ENCODE data around the gene DNASE1L3.

The DNASE1L3 gene

GRCh38 chr3:58177747-58178527, 32.8 kb downstream of the DNASE1L3 start:
- Histone ChIP-seq H2AFZ (ENCODE audit: low read length, unreplicated experiment) (peak overlapping the region; percentile 24), H3K4me1 (ENCODE audit: control insufficient read depth, insufficient read depth, low read length, unreplicated experiment) (peaks cover 10% of the 10 kb centered on the region), H3K79me2 (ENCODE audit: control insufficient read depth, insufficient read depth, low read length, unreplicated experiment) (no peaks in the 10 kb centered on the region), H3K27me3 (ENCODE audit: insufficient read depth, low read length) (no peaks in the 10 kb centered on the region), H3K27ac (ENCODE audit: low read depth, low read length) (no peak overlapping the region), H3K4me3 (ENCODE audit: low read depth, low read length) (peak overlapping the region; percentile 68), H3K36me3 (ENCODE audit: insufficient read depth, low read length) (no peaks in the 10 kb centered on the region)

- H3K27ac ChIP-seq (ENCODE audit: low read depth, low read length), result no peak overlapping the region
- no peaks in the 10 kb centered on the region for H3K79me2 ChIP-seq (ENCODE audit: control insufficient read depth, insufficient read depth, low read length, unreplicated experiment)
- no peaks in the 10 kb centered on the region for H3K36me3 ChIP-seq (ENCODE audit: insufficient read depth, low read length)
- H3K4me3 ChIP-seq (ENCODE audit: low read depth, low read length), result no peak overlapping the region
- no peaks in the 10 kb centered on the region for H3K27me3 ChIP-seq (ENCODE audit: insufficient read depth, low read length)
- peaks cover 10% of the 10 kb centered on the region for H3K4me1 ChIP-seq (ENCODE audit: control insufficient read depth, insufficient read depth, low read length, unreplicated experiment)
- no peak overlapping the region for H2AFZ ChIP-seq (ENCODE audit: low read length, unreplicated experiment)
These were observed 33.8 kb downstream of the DNASE1L3 start for GRCh38 chr3:58176827-58177489.

GRCh38 chr3:58176185-58176530, 34.6 kb downstream of the DNASE1L3 start:
- peaks cover 10% of the 10 kb centered on the region for H3K4me1 ChIP-seq (ENCODE audit: control insufficient read depth, insufficient read depth, low read length, unreplicated experiment)
- H3K36me3 ChIP-seq (ENCODE audit: insufficient read depth, low read length), result no peaks in the 10 kb centered on the region
- H3K4me3 ChIP-seq (ENCODE audit: low read depth, low read length), result no peak overlapping the region
- H3K27me3 ChIP-seq (ENCODE audit: insufficient read depth, low read length), result no peaks in the 10 kb centered on the region
- no peak overlapping the region for H3K27ac ChIP-seq (ENCODE audit: low read depth, low read length)
- H3K79me2 ChIP-seq (ENCODE audit: control insufficient read depth, insufficient read depth, low read length, unreplicated experiment), result no peaks in the 10 kb centered on the region
- H2AFZ ChIP-seq (ENCODE audit: low read length, unreplicated experiment), result no peak overlapping the region

GRCh38 chr3:58175437-58176184, 35.2 kb downstream of the DNASE1L3 start:
- H3K27me3 ChIP-seq (ENCODE audit: insufficient read depth, low read length), result no peaks in the 10 kb centered on the region
- no peaks in the 10 kb centered on the region for H3K79me2 ChIP-seq (ENCODE audit: control insufficient read depth, insufficient read depth, low read length, unreplicated experiment)
- 0 out of 2 replicates have a peak overlapping the region, but pooled peaks have one; percentile 18 for H3K27ac ChIP-seq (ENCODE audit: low read depth, low read length)
- H2AFZ ChIP-seq (ENCODE audit: low read length, unreplicated experiment), result peak overlapping the region; percentile 13
- H3K4me1 ChIP-seq (ENCODE audit: control insufficient read depth, insufficient read depth, low read length, unreplicated experiment), result peaks cover 10% of the 10 kb centered on the region
- H3K36me3 ChIP-seq (ENCODE audit: insufficient read depth, low read length), result no peaks in the 10 kb centered on the region
- no peak overlapping the region for H3K4me3 ChIP-seq (ENCODE audit: low read depth, low read length)

- H3K36me3 ChIP-seq (ENCODE audit: insufficient read depth, low read length), result no peaks in the 10 kb centered on the region
- no peak overlapping the region for H3K4me3 ChIP-seq (ENCODE audit: low read depth, low read length)
- no peaks in the 10 kb centered on the region for H3K27me3 ChIP-seq (ENCODE audit: insufficient read depth, low read length)
- 0 out of 2 replicates have a peak overlapping the region, but pooled peaks have one; percentile 18 for H3K27ac ChIP-seq (ENCODE audit: low read depth, low read length)
- H3K79me2 ChIP-seq (ENCODE audit: control insufficient read depth, insufficient read depth, low read length, unreplicated experiment), result no peaks in the 10 kb centered on the region
- H3K4me1 ChIP-seq (ENCODE audit: control insufficient read depth, insufficient read depth, low read length, unreplicated experiment), result peaks cover 10% of the 10 kb centered on the region
- H2AFZ ChIP-seq (ENCODE audit: low read length, unreplicated experiment), result no peak overlapping the region
These were observed 35.7 kb downstream of the DNASE1L3 start for GRCh38 chr3:58175187-58175436.

GRCh38 chr3:58173669-58174398, 36.9 kb downstream of the DNASE1L3 start:
- Histone ChIP-seq H3K79me2 (ENCODE audit: control insufficient read depth, insufficient read depth, low read length, unreplicated experiment) (no peaks in the 10 kb centered on the region), H2AFZ (ENCODE audit: low read length, unreplicated experiment) (no peak overlapping the region), H3K4me3 (ENCODE audit: low read depth, low read length) (no peak overlapping the region), H3K36me3 (ENCODE audit: insufficient read depth, low read length) (0 out of 2 replicates have a peak, but pooled peaks cover 2% of the 10 kb centered on the region), H3K27me3 (ENCODE audit: insufficient read depth, low read length) (no peaks in the 10 kb centered on the region), H3K4me1 (ENCODE audit: control insufficient read depth, insufficient read depth, low read length, unreplicated experiment) (peaks cover 10% of the 10 kb centered on the region), H3K27ac (ENCODE audit: low read depth, low read length) (no peak overlapping the region)

GRCh38 chr3:58173029-58173668, 37.6 kb downstream of the DNASE1L3 start:
- Histone ChIP-seq H3K4me3 (ENCODE audit: low read depth, low read length) (no peak overlapping the region), H3K27ac (ENCODE audit: low read depth, low read length) (no peak overlapping the region), H3K36me3 (ENCODE audit: insufficient read depth, low read length) (0 out of 2 replicates have a peak, but pooled peaks cover 8% of the 10 kb centered on the region), H3K79me2 (ENCODE audit: control insufficient read depth, insufficient read depth, low read length, unreplicated experiment) (no peaks in the 10 kb centered on the region), H3K27me3 (ENCODE audit: insufficient read depth, low read length) (no peaks in the 10 kb centered on the region), H2AFZ (ENCODE audit: low read length, unreplicated experiment) (no peak overlapping the region), H3K4me1 (ENCODE audit: control insufficient read depth, insufficient read depth, low read length, unreplicated experiment) (peaks cover 12% of the 10 kb centered on the region)

GRCh38 chr3:58171126-58171525, 39.6 kb downstream of the DNASE1L3 start:
- Histone ChIP-seq H3K4me1 (ENCODE audit: control insufficient read depth, insufficient read depth, low read length, unreplicated experiment) (peaks cover 20% of the 10 kb centered on the region), H3K27ac (ENCODE audit: low read depth, low read length) (no peak overlapping the region), H3K79me2 (ENCODE audit: control insufficient read depth, insufficient read depth, low read length, unreplicated experiment) (no peaks in the 10 kb centered on the region), H3K36me3 (ENCODE audit: insufficient read depth, low read length) (0 out of 2 replicates have a peak, but pooled peaks cover 8% of the 10 kb centered on the region), H3K27me3 (ENCODE audit: insufficient read depth, low read length) (no peaks in the 10 kb centered on the region), H3K4me3 (ENCODE audit: low read depth, low read length) (no peak overlapping the region), H2AFZ (ENCODE audit: low read length, unreplicated experiment) (no peak overlapping the region)

GRCh38 chr3:58170376-58170775, 40.4 kb downstream of the DNASE1L3 start:
- Histone ChIP-seq H3K4me1 (ENCODE audit: control insufficient read depth, insufficient read depth, low read length, unreplicated experiment) (peaks cover 15% of the 10 kb centered on the region), H3K36me3 (ENCODE audit: insufficient read depth, low read length) (0 out of 2 replicates have a peak, but pooled peaks cover 8% of the 10 kb centered on the region), H2AFZ (ENCODE audit: low read length, unreplicated experiment) (no peak overlapping the region), H3K4me3 (ENCODE audit: low read depth, low read length) (no peak overlapping the region), H3K79me2 (ENCODE audit: control insufficient read depth, insufficient read depth, low read length, unreplicated experiment) (no peaks in the 10 kb centered on the region), H3K27ac (ENCODE audit: low read depth, low read length) (no peak overlapping the region), H3K27me3 (ENCODE audit: insufficient read depth, low read length) (no peaks in the 10 kb centered on the region)

- Histone ChIP-seq H3K36me3 (ENCODE audit: insufficient read depth, low read length) (peaks cover 13% of the 10 kb centered on the region; the same call in 1 of the 2 replicates), H3K79me2 (ENCODE audit: control insufficient read depth, insufficient read depth, low read length, unreplicated experiment) (no peaks in the 10 kb centered on the region), H3K4me3 (ENCODE audit: low read depth, low read length) (no peak overlapping the region), H3K4me1 (ENCODE audit: control insufficient read depth, insufficient read depth, low read length, unreplicated experiment) (peaks cover 15% of the 10 kb centered on the region), H3K27me3 (ENCODE audit: insufficient read depth, low read length) (no peaks in the 10 kb centered on the region), H3K27ac (ENCODE audit: low read depth, low read length) (no peak overlapping the region), H2AFZ (ENCODE audit: low read length, unreplicated experiment) (no peak overlapping the region)
These were observed 41.4 kb downstream of the DNASE1L3 start for GRCh38 chr3:58169371-58169770.

Measured in ACC112 (cell line).